GM12892 (cell line): ENCODE measurements around the gene RBM15.

Experiments
- POLR2A ChIP-seq: IDR thresholded peaks from 2 replicates; pipeline ENCODE4 v1.6.1; 2011; ENCODE audit warnings: low read depth, low read length, control low read depth
- POLR2AphosphoS5 ChIP-seq: IDR thresholded peaks from 2 replicates; pipeline ENCODE4 v1.6.1; 2011; ENCODE audit warnings: low read depth, low read length, control low read depth
- TAF1 ChIP-seq: IDR thresholded peaks from 2 replicates; pipeline ENCODE4 v1.6.1; 2011; ENCODE audit warnings: low read depth, mild to moderate bottlenecking, control low read depth, low read length, borderline replicate concordance

- TF ChIP-seq POLR2A (no peak), TAF1 (no peak), POLR2AphosphoS5 (0 out of 2 replicates have a peak, but pooled peaks have one; percentile 8)
Observed at GRCh38 chr1:110346690-110347089, 7.5 kb downstream of the RBM15 start.
